ENCODE measurements around the gene MRPL34.

- no peak for TF ChIP-seq SP1 (IDR thresholded peaks at IDR 0.05)
- TF ChIP-seq CTCF (IDR thresholded peaks at IDR 0.05; ENCODE audit: low read depth, low read length, missing input control): no peak
- TF ChIP-seq MAX (IDR thresholded peaks at IDR 0.05): no peak
- no peak for TF ChIP-seq GABPA (IDR thresholded peaks at IDR 0.05 in 1 of 2, conservative IDR thresholded peaks at IDR 0.05 in 1 of 2)
- no peak for TF ChIP-seq EGR1 (IDR thresholded peaks at IDR 0.05; ENCODE audit: low read depth in 2 of 2)
- no peak for TF ChIP-seq FOXA1 (IDR thresholded peaks at IDR 0.05)
- no peak for TF ChIP-seq REST (IDR thresholded peaks at IDR 0.05)
- no peak for TF ChIP-seq YY1 (IDR thresholded peaks at IDR 0.05)
- no peak for TF ChIP-seq RAD21 (IDR thresholded peaks at IDR 0.05)
- no peak for TF ChIP-seq TAF1 (conservative IDR thresholded peaks at IDR 0.05)
- no peak for TF ChIP-seq HNF4A (conservative IDR thresholded peaks at IDR 0.05)
- no peak for TF ChIP-seq ZBTB33 (IDR thresholded peaks at IDR 0.05)
- TF ChIP-seq JUND (IDR thresholded peaks at IDR 0.05): no peak
- no peak for TF ChIP-seq RXRA (IDR thresholded peaks at IDR 0.05)
Measured at GRCh38 chr19:17302391-17303166, 3.1 kb upstream of the MRPL34 start.
